Measurements from ENCODE around the gene THEMIS2. TPM values are rescaled to one million over a fixed set of nuclear protein-coding genes. Genes with fewer than 3 reads are reported as not detected.

THEMIS2 gene
- total and polyA plus RNA-seq, 2 of the 8 experiments (the other 6 are each of a cell fraction or from before 2014, with no cell fraction given), result 12.4 to 28.0 TPM

GRCh38 chr1:27878787-27879335, 6.5 kb downstream of the THEMIS2 start (continued):
- TF ChIP-seq KDM5A (IDR thresholded peaks at IDR 0.05; ENCODE audit: low read length), result no peak
- no peak for TF ChIP-seq FOSL1 (IDR thresholded peaks at IDR 0.05; ENCODE audit: insufficient read depth, low read depth, low read length)
- TF ChIP-seq RNF2 (IDR thresholded peaks at IDR 0.05; ENCODE audit: borderline replicate concordance, low read depth, low read length, missing control alignments, poor library complexity, severe bottlenecking), result no peak
- no peak for TF ChIP-seq GABPA (IDR thresholded peaks at IDR 0.05; ENCODE audit: borderline replicate concordance, insufficient read depth, low read length)
- no peak for TF ChIP-seq RBBP5 (IDR thresholded peaks at IDR 0.05; ENCODE audit: borderline replicate concordance, low read depth, low read length)
- no peak for TF ChIP-seq RAD21 (IDR thresholded peaks at IDR 0.05 in 1 of 2, conservative IDR thresholded peaks at IDR 0.05 in 1 of 2; ENCODE audit: low read depth in 2 of 2, low read length in 2 of 2)
- no peak for TF ChIP-seq HDAC6 (IDR thresholded peaks at IDR 0.05; ENCODE audit: low read depth, low read length)
- TF ChIP-seq CTBP2 (IDR thresholded peaks at IDR 0.05; ENCODE audit: borderline replicate concordance, insufficient read depth, insufficient read length, low read length), result no peak
- no peak for TF ChIP-seq EZH2 (IDR thresholded peaks at IDR 0.05; ENCODE audit: low read depth, low read length, severe bottlenecking)
